ENCODE results near the gene TBC1D24. TPM values are rescaled to one million over a fixed set of nuclear protein-coding genes. Genes with fewer than 3 reads are reported as not detected.

The TBC1D24 gene
- total and polyA plus RNA-seq, 2 donors (not counting 1 experiment from before 2014, with no cell fraction given), result 7.1 to 9.4 TPM

DNA sequence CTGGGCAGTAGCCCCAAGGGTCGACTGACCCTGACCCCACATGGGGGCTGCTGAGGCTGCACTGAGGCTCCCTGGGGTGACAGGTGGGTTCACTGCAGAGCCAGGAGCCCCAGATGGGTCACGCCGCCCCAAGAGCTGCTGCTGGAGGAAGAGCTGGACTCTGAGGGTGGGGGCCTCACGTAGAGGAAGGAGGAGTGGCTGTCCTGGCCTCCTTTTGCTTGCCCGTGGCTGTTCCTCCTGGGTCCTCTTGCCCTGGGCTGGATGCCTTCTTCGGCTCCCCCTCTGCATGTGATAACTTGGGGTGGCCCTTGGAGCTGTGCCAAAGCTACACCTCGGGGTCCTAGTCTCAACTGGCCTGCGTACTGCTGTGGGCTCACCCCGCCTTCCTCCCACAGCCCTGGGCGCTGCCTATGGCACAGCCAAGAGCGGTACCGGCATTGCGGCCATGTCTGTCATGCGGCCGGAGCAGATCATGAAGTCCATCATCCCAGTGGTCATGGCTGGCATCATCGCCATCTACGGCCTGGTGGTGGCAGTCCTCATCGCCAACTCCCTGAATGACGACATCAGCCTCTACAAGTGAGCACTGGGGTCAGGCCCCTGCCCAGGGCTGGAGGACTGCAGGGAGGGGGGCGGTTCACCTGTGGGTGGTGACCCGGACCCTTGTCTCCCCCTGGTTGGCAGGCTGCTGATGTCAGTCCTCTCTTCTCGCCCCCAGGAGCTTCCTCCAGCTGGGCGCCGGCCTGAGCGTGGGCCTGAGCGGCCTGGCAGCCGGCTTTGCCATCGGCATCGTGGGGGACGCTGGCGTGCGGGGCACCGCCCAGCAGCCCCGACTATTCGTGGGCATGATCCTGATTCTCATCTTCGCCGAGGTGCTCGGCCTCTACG lies 44.1 kb downstream of the TBC1D24 start:
- ATAC-seq (ENCODE audit: low read depth), result no peak
- Mint-ChIP-seq H3K9me3 (ENCODE audit: insufficient read depth) (no peaks in the 10 kb centered on the region), H3K4me1 (peaks cover 63% of the 10 kb centered on the region), H3K27ac (peak overlapping the region; percentile 93), H3K27me3 (no peaks in the 10 kb centered on the region), H3K4me3 (peak overlapping the region; percentile 81)
- Histone ChIP-seq H3K4me1 (ENCODE audit: control insufficient read depth in 2 of 2, insufficient read depth in 2 of 2, low read length in 2 of 2) (peaks cover 56 to 64% of the 10 kb centered on the region in 2 donors), H3K27me3 (replicated peaks in 1 of 4; ENCODE audit: control extremely low read depth in 1 of 4, control insufficient read depth in 3 of 4, insufficient read depth in 4 of 4, low read length in 3 of 4) (no peaks in the 10 kb centered on the region), H3K36me3 (replicated peaks in 1 of 2; ENCODE audit: control extremely low read depth in 1 of 2, control insufficient read depth in 1 of 2, extremely low read depth in 1 of 2, insufficient read depth in 2 of 2, low read length in 1 of 2) (peaks cover 0 to 39% of the 10 kb centered on the region in 2 experiments), H3K9ac (ENCODE audit: low read length) (no peak overlapping the region), H3K27ac (ENCODE audit: low read length in 2 of 2) (peak overlapping the region; percentile 62 to 93), H3K4me2 (replicated peaks; ENCODE audit: low read depth, low read length, poor library complexity, severe bottlenecking) (peak overlapping the region; percentile 75), H4K20me1 (ENCODE audit: control insufficient read depth, insufficient read depth, low read length, poor library complexity, severe bottlenecking) (peaks cover 59% of the 10 kb centered on the region), H3K9me3 (ENCODE audit: control extremely low read depth in 1 of 3, control insufficient read depth in 2 of 3, insufficient read depth in 1 of 3, low read length in 2 of 3) (peaks cover 0 to 3% (median 0%) of the 10 kb centered on the region in 3 donors), H2AFZ (ENCODE audit: insufficient read depth, low read depth, low read length, poor library complexity, severe bottlenecking) (no peak overlapping the region), H3K4me3 (ENCODE audit: control extremely low read depth in 1 of 5, extremely low read depth in 1 of 5, insufficient read depth in 1 of 5, low read depth in 2 of 5, low read length in 4 of 5) (no peak overlapping the region), H3K79me2 (ENCODE audit: control insufficient read depth, insufficient read depth, low read length) (peaks cover 85% of the 10 kb centered on the region)
- TF ChIP-seq, protein P1, sequence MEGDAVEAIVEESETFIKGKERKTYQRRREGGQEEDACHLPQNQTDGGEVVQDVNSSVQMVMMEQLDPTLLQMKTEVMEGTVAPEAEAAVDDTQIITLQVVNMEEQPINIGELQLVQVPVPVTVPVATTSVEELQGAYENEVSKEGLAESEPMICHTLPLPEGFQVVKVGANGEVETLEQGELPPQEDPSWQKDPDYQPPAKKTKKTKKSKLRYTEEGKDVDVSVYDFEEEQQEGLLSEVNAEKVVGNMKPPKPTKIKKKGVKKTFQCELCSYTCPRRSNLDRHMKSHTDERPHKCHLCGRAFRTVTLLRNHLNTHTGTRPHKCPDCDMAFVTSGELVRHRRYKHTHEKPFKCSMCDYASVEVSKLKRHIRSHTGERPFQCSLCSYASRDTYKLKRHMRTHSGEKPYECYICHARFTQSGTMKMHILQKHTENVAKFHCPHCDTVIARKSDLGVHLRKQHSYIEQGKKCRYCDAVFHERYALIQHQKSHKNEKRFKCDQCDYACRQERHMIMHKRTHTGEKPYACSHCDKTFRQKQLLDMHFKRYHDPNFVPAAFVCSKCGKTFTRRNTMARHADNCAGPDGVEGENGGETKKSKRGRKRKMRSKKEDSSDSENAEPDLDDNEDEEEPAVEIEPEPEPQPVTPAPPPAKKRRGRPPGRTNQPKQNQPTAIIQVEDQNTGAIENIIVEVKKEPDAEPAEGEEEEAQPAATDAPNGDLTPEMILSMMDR (IDR thresholded peaks at IDR 0.05), result no peak
- no peak for TF ChIP-seq EZH2 (IDR thresholded peaks at IDR 0.05; ENCODE audit: borderline replicate concordance, insufficient read depth, low read depth, low read length, poor library complexity, severe bottlenecking)
- intact Hi-C loops (cut with micrococcal nuclease), result no loop called here
- POLR2A ChIA-PET, result interaction anchor here (1.1 to 3.0 kb wide), 4 partner anchors 9 to 13 kb away, joined by 7 to 66 read pairs (median 14); partner anchors contain the start of gene CEMP1
- CTCF ChIA-PET, result interaction anchor here (1.4 to 1.9 kb wide), 4 partner anchors 11 to 324 kb away, joined by 3 to 11 read pairs (median 8); partner anchors contain the start of gene CEMP1
- 94% methylated on average over 39 of the region's 39 CpGs for WGBS (ENCODE audit: insufficient coverage)
- DNase-seq, result peak; percentile 53

Data from B cell (primary cell).